NB4 (cell line): ENCODE measurements around the gene IL1F10.

ENCODE experiments used
- MYC ChIP-seq: IDR thresholded peaks from 2 replicates; pipeline ENCODE4 v1.6.1; 2011; ENCODE audit warnings: low read depth, low read length
- TF ChIP-seq, protein P1 (sequence below): IDR thresholded peaks from one replicate; pipeline ENCODE4 v1.5.1; 2012; ENCODE audit warnings: low read depth, low read length

DNA sequence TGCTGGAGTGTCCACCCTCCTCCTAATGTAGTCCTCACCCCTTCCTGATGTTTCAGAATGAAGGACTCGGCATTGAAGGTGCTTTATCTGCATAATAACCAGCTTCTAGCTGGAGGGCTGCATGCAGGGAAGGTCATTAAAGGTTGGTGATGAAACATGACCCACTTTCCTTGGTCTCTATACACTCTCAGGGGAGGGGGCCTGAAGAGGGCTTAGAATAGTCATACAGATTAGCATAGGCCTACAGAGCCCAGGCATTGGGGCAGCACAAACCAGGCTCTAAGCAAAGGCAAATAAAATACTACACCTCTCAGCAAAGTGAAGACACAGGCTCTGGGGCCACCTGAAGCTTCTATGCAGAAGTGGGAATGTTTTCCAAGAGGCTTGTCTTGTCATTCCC lies 7.0 kb upstream of the IL1F10 start:
- TF ChIP-seq, protein P1, sequence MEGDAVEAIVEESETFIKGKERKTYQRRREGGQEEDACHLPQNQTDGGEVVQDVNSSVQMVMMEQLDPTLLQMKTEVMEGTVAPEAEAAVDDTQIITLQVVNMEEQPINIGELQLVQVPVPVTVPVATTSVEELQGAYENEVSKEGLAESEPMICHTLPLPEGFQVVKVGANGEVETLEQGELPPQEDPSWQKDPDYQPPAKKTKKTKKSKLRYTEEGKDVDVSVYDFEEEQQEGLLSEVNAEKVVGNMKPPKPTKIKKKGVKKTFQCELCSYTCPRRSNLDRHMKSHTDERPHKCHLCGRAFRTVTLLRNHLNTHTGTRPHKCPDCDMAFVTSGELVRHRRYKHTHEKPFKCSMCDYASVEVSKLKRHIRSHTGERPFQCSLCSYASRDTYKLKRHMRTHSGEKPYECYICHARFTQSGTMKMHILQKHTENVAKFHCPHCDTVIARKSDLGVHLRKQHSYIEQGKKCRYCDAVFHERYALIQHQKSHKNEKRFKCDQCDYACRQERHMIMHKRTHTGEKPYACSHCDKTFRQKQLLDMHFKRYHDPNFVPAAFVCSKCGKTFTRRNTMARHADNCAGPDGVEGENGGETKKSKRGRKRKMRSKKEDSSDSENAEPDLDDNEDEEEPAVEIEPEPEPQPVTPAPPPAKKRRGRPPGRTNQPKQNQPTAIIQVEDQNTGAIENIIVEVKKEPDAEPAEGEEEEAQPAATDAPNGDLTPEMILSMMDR, result no peak
- TF ChIP-seq MYC, result no peak
